CD14-positive monocyte (primary cell): ENCODE measurements around the gene ZXDA. TPM values are rescaled to one million over a fixed set of nuclear protein-coding genes. Genes with fewer than 3 reads are reported as not detected.

ENCODE experiments used
- DNase-seq, 3 donors: peaks; one replicate each; pipeline ENCODE4 v3.0.0-alpha.2; 2011 to 2022
- H2AFZ ChIP-seq: 2 replicates; pipeline ENCODE4 v1.6.0; 2012; ENCODE audit warnings: mild to moderate bottlenecking, low read depth, low read length, inconsistent platforms; ENCODE audit not compliant: insufficient read depth, poor library complexity, severe bottlenecking
- H3K27ac ChIP-seq, 2 donors: 1 replicate in 1 of 2; 2 replicates in 1 of 2; pipeline ENCODE4 v1.5.1; 2012 to 2013; ENCODE audit warnings: low read length in 2 of 2, control low read depth in 1 of 2, inconsistent platforms in 1 of 2, low read depth in 1 of 2, mild to moderate bottlenecking in 1 of 2
- H3K27me3 ChIP-seq, 2 donors: one replicate each; pipeline versions ENCODE4 v1.6.0 to v1.6.1; 2011 to 2013; ENCODE audit warnings: low read length in 2 of 2; ENCODE audit not compliant: control insufficient read depth in 2 of 2, insufficient read depth in 2 of 2
- H3K36me3 ChIP-seq, 2 donors: replicated peaks in 1 of 2; 1 replicate in 1 of 2; 2 replicates in 1 of 2; pipeline versions ENCODE4 v1.5.1 to v1.6.1; 2012 to 2013; ENCODE audit warnings: low read length in 2 of 2, control low read depth in 1 of 2, inconsistent platforms in 1 of 2, mild to moderate bottlenecking in 1 of 2; ENCODE audit not compliant: insufficient read depth in 2 of 2, control insufficient read depth in 1 of 2
- H3K4me1 ChIP-seq, 2 donors: 1 replicate in 1 of 2; 2 replicates in 1 of 2; pipeline versions ENCODE4 v1.5.1 to v1.6.1; 2012 to 2013; ENCODE audit warnings: low read length in 2 of 2, control low read depth in 1 of 2, inconsistent platforms in 1 of 2, mild to moderate bottlenecking in 1 of 2, moderate library complexity in 1 of 2; ENCODE audit not compliant: insufficient read depth in 2 of 2, control insufficient read depth in 1 of 2
- H3K4me2 ChIP-seq: replicated peaks from 2 replicates; pipeline ENCODE3; 2012; ENCODE audit warnings: low read length, moderate library complexity, mild to moderate bottlenecking; ENCODE audit not compliant: poor library complexity, severe bottlenecking; ENCODE audit errors: extremely low read depth
- H3K4me3 ChIP-seq, 3 experiments: fragments of 200-600 bp in 1 of 3; sonication (generic) in 1 of 3; replicated peaks in 1 of 3; 1 replicate in 2 of 3; 2 replicates in 1 of 3; pipeline ENCODE4 v1.5.1; 2011 to 2013; ENCODE audit warnings: low read length in 3 of 3, mild to moderate bottlenecking in 3 of 3, control low read depth in 2 of 3, low read depth in 2 of 3, inconsistent platforms in 1 of 3, moderate library complexity in 1 of 3
- H3K79me2 ChIP-seq: 2 replicates; pipeline ENCODE4 v1.6.0; 2012; ENCODE audit warnings: mild to moderate bottlenecking, control low read depth, inconsistent platforms, low read length, moderate library complexity; ENCODE audit not compliant: insufficient read depth
- H3K9ac ChIP-seq: 2 replicates; pipeline ENCODE4 v1.6.0; 2017; ENCODE audit warnings: low read length, mild to moderate bottlenecking; ENCODE audit not compliant: insufficient read depth, poor library complexity, severe bottlenecking
- H3K9me3 ChIP-seq, 2 donors: replicated peaks in 1 of 2; 1 replicate in 1 of 2; 2 replicates in 1 of 2; pipeline versions ENCODE4 v1.5.1 to v1.6.1; 2012 to 2013; ENCODE audit warnings: low read length in 2 of 2, control low read depth in 1 of 2; ENCODE audit not compliant: control insufficient read depth in 1 of 2, insufficient read depth in 1 of 2
- H4K20me1 ChIP-seq: 2 replicates; pipeline ENCODE4 v1.6.0; 2012; ENCODE audit warnings: mild to moderate bottlenecking, low read length, control low read depth, moderate library complexity; ENCODE audit not compliant: insufficient read depth
- H3K27ac Mint-ChIP-seq, 7 donors: one replicate each; pipeline ENCODE4 v1.8.0; 2020; ENCODE audit warnings: mild to moderate bottlenecking in 7 of 7, mixed read lengths in 7 of 7, moderate library complexity in 6 of 7, inconsistent platforms in 2 of 7
- H3K27me3 Mint-ChIP-seq, 3 donors: one replicate each; pipeline ENCODE4 v1.8.0; 2021 to 2022; ENCODE audit warnings: low read depth in 3 of 3, mild to moderate bottlenecking in 3 of 3, mixed read lengths in 3 of 3, moderate library complexity in 3 of 3, inconsistent platforms in 1 of 3
- H3K36me3 Mint-ChIP-seq, 2 donors: one replicate each; pipeline ENCODE4 v1.8.0; 2020; ENCODE audit warnings: mixed read lengths in 2 of 2, inconsistent platforms in 1 of 2, mild to moderate bottlenecking in 1 of 2
- H3K4me1 Mint-ChIP-seq: one replicate; pipeline ENCODE4 v1.8.0; 2020; ENCODE audit warnings: mild to moderate bottlenecking, mixed read lengths
- H3K4me3 Mint-ChIP-seq, 2 donors: one replicate each; pipeline ENCODE4 v1.8.0; 2020; ENCODE audit warnings: mild to moderate bottlenecking in 2 of 2, mixed read lengths in 2 of 2, moderate library complexity in 1 of 2
- H3K9me3 Mint-ChIP-seq, 7 donors: one replicate each; pipeline ENCODE4 v1.8.0; 2020 to 2022; ENCODE audit warnings: mixed read lengths in 7 of 7, mild to moderate bottlenecking in 6 of 7, moderate library complexity in 6 of 7, inconsistent platforms in 2 of 7
- CTCF ChIP-seq: fragments of 200-600 bp; IDR thresholded peaks from one replicate; pipeline ENCODE4 v1.8.0; 2022; ENCODE audit warnings: antibody characterized with exemption, mild to moderate bottlenecking
- WGBS: methylation state at CpG from one replicate; pipeline ENCODE4 v1.1.5; 2013; ENCODE audit warnings: missing lambda C conversion rate; ENCODE audit not compliant: insufficient coverage; 5-methylcytosine and 5-hydroxymethylcytosine counted together
- intact Hi-C, 2 donors: fragments of 100-400 bp; cut with micrococcal nuclease; formaldehyde crosslinking; loops; one replicate each; pipeline versions ENCODE4 v1.15.0 to v1.15.1; 2023
- polyA plus RNA-seq, 3 donors: library from polyadenylated mRNA; depleted of rRNA in 1 of 3; unstranded in 2 of 3; stranded (reverse) in 1 of 3; fragments of 300-500 nt in 2 of 3; fragments of >200 nt in 1 of 3; fragmentation: Illumina TruSeq in 2 of 3; gene quantifications; 1 replicate in 2 of 3; 2 replicates in 1 of 3; pipeline ENCODE4 v1.2.3, GENCODE V29; 2012 to 2021

ZXDA gene
- polyA plus RNA-seq, 3 donors = 0.89 to 1.3 (median 1.0) TPM

GRCh38 chrX:57905141-57905540, 5.1 kb downstream of the ZXDA start:
- Histone ChIP-seq H3K9ac (no peak overlapping the region), H4K20me1 (no peaks in the 10 kb centered on the region), H3K9me3 (no peaks in the 10 kb centered on the region), H3K27me3 (no peaks in the 10 kb centered on the region), H3K4me3 (peak overlapping the region in 2 of 3 experiments; percentile 13 to 57), H3K4me1 (peaks cover 8 to 17% of the 10 kb centered on the region in 2 donors), H2AFZ (no peak overlapping the region), H3K27ac (peak overlapping the region in 1 of 2 donors; percentile 59), H3K4me2 (peak overlapping the region; percentile 53), H3K79me2 (no peaks in the 10 kb centered on the region), H3K36me3 (no peaks in the 10 kb centered on the region)
- intact Hi-C loops = no loop called here
- no CpG with 5 or more reads among the region's 2 CpGs for WGBS
- peaks cover 19% of the 10 kb centered on the region for H3K4me1 Mint-ChIP-seq
- TF ChIP-seq CTCF = no peak
- peak overlapping the region in 3 of 7 donors; percentile 68 to 70 (median 69) for H3K27ac Mint-ChIP-seq
- H3K9me3 Mint-ChIP-seq = peaks cover 0 to 2% (median 0%) of the 10 kb centered on the region in 7 donors
- H3K4me3 Mint-ChIP-seq = peak overlapping the region in 1 of 2 donors; percentile 41
- H3K27me3 Mint-ChIP-seq = no peaks in the 10 kb centered on the region
- no peaks in the 10 kb centered on the region for H3K36me3 Mint-ChIP-seq
- peak in 1 of 3 donors; percentile 0 for DNase-seq

- H3K4me3 ChIP-seq = no peak overlapping the region
- no peak overlapping the region for H3K27ac ChIP-seq
- H3K79me2 ChIP-seq = no peaks in the 10 kb centered on the region
- H3K9ac ChIP-seq = no peak overlapping the region
- peaks cover 0 to 2% (median 0%) of the 10 kb centered on the region in 7 donors for H3K9me3 Mint-ChIP-seq
- no peak for DNase-seq
- no peaks in the 10 kb centered on the region for H3K9me3 ChIP-seq
- 91% methylated on average over 4 of the region's 7 CpGs for WGBS
- H3K36me3 ChIP-seq = no peaks in the 10 kb centered on the region
- H3K4me1 ChIP-seq = peaks cover 7 to 15% of the 10 kb centered on the region in 2 donors
- no peak overlapping the region for H3K4me2 ChIP-seq
- no peak overlapping the region for H2AFZ ChIP-seq
- TF ChIP-seq CTCF = no peak
- intact Hi-C loops = no loop called here
- no peaks in the 10 kb centered on the region for H3K36me3 Mint-ChIP-seq
- H3K27ac Mint-ChIP-seq = no peak overlapping the region
- H3K4me1 Mint-ChIP-seq = peaks cover 19% of the 10 kb centered on the region
- no peaks in the 10 kb centered on the region for H3K27me3 Mint-ChIP-seq
- no peaks in the 10 kb centered on the region for H3K27me3 ChIP-seq
- H4K20me1 ChIP-seq = no peaks in the 10 kb centered on the region
- H3K4me3 Mint-ChIP-seq = no peak overlapping the region
These were observed 5.9 kb downstream of the ZXDA start for GRCh38 chrX:57904176-57904880.
